HG03135 (cell line): Measurements from ENCODE around the gene KCNA10.
"Not testable (repeated sequence)": the region's sequence is repeated elsewhere in the genome, so short reads cannot be mapped to it uniquely, and the experiment has no call there.

Experiments
- ATAC-seq: cut with Tn5 transposase; IDR thresholded peaks from one replicate; pipeline ENCODE4 v1.9.1; 2021; ENCODE audit warnings: mild to moderate bottlenecking, moderate library complexity; ENCODE audit not compliant: unreplicated experiment

KCNA10 gene

DNA sequence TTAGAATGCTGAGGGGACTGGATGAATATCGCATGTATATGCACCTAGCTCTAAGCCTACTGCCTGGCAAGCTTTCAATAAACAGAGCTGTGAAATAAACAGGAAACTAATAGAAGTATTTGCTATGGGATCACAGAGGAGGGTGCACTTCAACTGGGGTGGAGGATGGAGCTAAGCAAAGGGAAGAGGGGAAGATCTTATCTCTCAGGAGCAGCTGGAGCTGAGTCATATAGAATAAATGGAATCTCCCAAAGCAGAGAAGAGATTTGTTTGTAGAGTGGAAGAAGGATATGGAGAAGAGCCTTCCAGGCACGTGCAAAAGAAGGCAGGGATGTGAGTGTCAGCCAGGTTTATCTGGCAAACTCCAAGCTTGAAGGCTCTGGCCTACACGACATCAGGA is 17.0 kb upstream of the KCNA10 start:
- ATAC-seq, result no peak

DNA sequence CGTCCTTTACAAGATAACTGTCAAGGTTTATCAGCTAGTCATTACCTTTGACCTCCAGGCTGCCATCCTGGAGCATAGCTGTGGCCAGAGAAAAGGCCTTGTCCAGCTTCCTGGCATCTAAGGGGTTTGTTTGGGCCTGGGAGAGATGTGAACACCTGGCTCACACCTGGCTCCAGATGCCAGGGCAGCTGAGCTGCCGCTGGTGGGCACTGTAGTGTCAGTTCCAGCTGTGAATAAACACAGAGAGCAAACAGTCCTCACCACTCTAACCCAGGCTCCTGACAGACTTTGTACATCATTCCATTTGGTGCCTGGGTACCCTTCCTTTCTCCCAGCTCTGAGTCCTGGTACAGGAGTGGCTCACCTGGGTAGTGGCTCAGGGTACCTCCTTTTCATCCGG is 14.3 kb upstream of the KCNA10 start:
- no peak for ATAC-seq

DNA sequence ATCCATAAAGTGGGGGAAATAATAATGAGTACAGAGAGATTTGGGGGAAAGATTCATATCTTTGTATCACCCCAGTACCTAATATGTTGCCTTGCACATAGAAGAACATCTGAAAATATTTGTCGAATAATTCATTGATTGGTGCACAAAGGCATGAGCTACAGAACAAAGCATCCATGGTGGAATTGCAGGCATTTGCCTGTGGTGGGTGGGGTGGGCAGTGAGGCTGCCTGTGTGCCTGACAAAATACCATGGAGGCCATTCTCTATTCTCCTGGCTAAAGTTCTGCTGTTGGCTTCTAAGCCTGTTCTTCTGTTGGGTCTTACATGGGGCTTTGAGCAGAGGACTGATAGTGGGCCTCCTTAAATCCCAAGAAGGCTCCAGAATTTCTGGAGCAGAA is 10.0 kb upstream of the KCNA10 start:
- no peak for ATAC-seq

DNA sequence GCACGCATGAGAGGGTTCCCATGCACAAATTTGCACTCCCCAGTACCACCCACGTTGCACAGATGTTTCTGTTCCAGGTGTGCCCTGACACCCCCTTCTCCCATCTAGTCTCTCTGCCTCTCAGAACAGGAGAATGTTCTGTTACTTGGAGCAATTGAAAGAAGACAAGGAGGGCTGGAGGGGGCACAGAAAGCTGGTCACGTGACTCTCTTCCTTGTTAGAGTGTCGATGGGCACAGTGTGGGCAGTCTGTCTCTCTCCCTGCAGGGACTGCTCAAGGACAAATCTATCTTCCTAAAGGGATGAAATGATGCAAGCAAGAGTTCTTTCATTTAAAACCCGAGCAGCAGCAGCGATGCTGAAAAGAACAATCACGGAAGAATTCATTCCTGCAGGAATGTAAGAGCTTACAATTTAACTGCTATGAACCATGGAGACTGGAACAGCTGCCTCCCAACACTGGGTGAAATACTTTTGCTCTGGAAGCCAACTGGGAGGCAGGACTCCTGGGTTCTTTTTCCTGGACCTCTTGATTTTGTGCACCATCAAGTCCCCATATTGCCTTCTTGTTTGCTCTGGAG is 7.3 kb upstream of the KCNA10 start:
- no peak for ATAC-seq

DNA sequence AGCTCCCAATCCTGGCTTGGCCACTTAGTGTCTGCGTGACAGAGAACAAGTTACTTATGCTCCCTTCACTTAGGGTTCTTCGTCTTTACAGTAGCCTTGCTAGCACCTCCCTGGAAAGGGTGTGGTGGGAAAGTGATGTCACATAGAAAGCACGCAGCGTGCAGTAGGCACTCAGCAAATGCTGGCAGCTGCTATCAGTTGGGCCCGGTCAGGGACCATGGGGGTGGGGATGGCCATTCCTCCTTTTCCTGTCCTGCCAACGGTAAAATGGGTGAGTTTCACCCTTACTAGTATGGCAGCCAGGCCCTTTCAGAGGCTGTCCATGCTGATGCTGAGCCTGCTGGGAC is 6.2 kb upstream of the KCNA10 start:
- ATAC-seq, result no peak

DNA sequence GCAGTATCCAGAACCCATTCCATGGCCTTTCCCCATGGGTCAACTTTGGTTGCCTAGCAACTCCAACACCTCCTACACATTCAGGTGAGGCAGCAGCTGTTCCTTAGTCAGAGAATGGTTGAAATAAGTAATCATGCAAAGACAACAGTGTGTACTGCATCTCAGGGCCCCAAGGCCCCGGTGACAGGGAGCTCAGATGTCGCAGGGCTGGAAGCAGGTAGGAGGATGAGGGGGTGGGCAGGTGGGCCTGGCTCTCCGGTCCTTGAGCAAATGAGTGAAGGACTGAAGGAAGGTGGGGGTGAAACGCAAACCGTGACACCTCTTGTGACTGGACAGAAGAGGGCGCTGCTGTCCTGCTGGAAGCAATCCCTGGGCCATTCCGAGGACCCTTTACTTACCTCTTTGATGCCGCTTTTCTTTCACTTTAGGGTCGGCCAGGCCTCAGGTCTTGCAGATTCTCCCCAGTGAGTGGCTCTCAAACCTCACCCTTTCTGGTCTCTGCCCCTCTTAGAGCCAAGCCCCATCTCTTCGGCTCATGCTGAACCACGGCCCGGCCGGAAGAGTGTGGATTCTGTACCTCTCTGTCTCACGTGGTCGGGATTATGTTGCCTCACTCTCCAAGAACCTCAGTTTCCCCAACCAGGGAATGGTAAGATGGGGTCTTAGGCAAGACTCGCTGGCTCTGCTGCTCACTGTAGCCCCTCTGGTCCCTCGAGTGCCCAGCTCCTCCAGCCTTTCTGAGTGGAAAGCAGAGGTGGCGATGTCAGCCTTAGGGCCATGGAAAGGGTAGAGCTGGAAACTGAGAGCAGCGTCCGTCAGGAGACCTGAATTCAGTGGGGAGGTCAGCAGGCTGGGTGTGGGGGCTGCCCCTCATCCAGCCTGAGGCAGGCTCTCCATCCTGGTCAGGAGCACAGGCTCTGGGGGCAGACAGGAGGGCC is 5.6 kb upstream of the KCNA10 start:
- ATAC-seq, result no peak

DNA sequence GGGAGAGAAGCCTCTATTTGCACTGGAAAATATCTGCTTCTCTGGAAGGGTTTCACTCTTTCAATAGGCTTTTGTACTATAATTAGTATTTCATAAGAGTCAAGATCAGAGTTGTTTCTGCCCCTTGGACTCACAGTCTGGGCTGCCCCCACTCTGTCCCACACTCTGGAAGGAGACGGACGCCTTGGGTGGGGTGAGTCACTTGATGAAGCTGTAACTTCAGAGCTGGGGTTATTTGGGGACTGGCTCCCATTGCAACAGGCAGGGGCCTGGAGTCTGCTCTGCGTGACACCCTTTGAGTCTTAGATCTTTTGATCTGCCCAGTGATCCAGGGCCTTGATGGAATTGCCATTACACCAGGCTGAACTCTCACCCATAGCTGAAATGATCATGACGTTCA is 4.0 kb upstream of the KCNA10 start:
- no peak for ATAC-seq

DNA sequence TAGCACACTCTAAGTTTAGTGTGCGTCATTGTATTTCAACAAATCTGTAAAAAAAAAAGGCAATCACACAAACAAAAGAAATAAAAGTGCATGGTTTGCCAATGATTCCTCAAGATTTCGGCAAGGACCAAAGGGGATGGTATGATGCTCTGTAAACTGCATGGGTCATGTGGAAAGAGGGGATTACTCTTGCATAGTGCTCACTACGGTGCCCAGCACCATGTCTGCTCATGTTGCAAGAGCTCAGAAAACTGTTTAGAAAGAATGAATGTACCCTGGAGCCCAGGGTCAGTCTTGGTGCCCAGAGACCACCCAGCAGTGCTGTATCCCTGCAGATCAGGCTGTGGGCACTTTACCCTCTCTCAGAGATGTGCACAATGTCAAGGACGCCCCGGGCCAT is 3.6 kb upstream of the KCNA10 start:
- no peak for ATAC-seq

DNA sequence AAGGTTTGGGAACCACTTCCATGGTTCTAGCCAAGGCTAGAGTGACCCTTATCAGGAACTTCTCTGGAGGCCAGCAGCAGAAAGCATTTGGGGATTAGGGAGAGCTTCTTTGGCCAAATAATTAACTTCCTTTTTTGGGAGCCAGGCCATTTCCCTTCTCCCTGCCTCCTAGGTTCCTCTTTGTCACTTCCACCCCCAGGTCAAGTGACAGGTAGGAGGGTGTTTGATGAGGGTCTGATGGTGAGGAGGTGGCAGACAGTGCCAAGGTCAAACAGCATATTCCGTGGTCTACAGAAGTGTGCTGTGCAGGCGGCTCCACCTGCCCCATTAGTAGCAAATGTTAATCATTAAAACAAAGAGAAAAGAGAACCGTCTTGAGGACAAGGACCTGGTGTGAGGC is 1.9 kb upstream of the KCNA10 start:
- no peak for ATAC-seq

DNA sequence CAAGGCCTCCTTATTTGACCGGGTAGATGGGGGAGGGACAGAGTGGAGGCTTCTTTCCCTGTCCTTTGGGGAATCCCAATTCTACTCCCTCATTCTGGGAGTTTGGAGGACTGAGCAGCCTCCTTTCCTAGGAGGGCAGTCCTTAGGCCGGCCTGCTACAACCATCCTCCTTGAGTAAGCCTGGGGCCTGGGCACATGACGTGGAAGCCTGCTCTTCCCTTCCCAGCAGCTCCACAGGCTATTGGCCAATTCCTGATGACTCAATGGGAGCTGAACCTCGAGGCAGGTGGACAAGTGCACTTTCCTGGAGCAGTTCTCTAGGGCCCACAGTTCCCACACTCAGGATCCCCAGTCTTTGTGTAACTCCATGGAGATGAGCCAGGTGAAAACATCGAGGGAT is 3.1 kb downstream of the KCNA10 start:
- no peak for ATAC-seq

DNA sequence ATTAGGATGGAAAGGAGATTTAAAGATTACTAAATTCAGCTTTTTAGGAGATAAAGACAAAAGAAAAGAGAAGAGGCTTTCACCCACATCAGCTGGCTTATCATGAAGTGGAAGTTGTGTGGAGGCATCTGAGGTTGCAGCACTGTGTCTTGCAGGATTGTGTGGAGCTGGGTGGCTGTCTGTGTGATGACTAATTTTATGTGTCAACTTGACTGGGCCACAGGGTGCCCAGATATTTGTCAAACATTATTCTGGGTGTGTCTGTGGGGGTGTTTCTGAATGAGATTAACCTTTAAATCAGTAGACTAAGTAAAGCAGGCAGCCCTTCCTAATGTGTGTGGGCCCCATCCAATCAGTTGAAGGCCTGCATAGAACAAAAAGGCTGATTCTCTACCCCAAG is 3.9 kb downstream of the KCNA10 start:
- ATAC-seq, result no peak

DNA sequence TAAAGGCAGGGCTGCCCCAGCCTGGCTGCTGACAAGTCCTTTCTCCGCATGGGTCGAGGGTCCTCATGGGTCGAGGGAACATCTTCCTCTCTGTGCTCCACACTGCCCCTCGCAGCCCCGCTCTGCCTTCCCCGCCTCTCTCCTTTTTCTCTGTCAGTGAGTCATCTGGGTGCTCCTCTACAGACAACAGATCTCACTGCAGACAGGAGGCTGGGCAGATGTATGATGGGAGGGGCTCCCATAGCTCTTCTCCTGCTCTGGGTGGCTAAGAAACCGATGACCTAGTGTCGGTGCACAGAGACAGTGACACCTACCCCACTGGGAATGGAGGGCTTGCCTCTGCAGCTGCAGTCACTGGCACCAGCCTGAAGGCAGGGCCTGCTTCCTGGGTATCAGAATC is 5.5 kb downstream of the KCNA10 start:
- no peak for ATAC-seq

DNA sequence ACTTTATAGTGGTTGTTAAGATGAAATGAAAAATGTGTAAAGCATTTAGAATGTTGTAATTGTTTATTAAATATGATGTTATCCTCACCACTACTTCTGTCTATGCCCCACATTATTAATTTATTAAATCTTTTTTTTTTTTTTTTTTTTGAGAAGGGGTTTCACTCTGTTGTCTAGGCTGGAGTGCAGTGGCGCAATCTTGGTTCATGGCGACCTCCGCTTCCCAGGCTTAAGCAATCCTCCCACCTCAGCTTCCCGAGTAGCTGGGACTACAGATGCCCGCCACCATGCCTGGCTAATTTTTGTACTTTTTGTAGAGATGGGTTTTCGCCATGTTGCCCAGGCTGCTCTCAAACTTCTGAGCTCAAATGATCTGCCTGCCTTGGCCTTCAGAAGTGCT is 7.5 kb downstream of the KCNA10 start:
- no peak for ATAC-seq

DNA sequence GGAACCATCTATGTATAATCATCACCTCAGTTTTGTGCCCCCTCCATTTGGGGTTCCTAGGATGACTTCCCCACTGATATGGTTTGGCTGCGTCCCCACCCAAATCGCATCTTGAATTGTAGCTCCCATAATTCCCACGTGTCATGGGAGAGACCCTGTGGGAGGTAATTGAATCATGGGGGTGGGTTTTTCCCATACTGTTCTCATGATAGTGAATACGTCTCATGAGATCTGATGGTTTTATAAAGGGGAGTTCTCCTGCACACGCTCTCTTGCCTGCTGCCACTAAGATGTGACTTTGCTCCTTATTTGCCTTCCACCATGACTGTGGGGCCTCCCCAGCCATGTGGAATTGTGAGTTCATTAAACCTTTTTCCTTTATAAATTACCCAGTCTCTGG is 8.1 kb downstream of the KCNA10 start:
- not testable (repeated sequence) for ATAC-seq

DNA sequence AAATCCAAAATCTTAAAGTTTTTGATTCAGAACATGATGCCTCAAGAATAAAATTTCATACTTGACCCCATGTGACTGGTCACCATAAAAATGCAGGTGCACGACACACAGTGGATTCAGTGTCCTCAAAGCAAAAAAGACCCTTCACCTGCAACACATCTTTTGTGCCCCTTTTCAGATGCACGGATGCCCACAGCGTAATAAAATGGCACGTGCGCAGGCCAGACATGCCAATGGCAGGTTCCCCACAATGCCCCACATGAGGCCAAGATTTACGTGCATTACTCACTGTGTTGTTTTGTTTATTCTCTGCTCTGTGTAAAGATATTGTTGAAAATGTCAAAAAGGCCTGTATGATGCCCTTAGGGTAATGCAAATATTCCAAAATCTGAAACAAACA is 9.3 kb downstream of the KCNA10 start:
- no peak for ATAC-seq

DNA sequence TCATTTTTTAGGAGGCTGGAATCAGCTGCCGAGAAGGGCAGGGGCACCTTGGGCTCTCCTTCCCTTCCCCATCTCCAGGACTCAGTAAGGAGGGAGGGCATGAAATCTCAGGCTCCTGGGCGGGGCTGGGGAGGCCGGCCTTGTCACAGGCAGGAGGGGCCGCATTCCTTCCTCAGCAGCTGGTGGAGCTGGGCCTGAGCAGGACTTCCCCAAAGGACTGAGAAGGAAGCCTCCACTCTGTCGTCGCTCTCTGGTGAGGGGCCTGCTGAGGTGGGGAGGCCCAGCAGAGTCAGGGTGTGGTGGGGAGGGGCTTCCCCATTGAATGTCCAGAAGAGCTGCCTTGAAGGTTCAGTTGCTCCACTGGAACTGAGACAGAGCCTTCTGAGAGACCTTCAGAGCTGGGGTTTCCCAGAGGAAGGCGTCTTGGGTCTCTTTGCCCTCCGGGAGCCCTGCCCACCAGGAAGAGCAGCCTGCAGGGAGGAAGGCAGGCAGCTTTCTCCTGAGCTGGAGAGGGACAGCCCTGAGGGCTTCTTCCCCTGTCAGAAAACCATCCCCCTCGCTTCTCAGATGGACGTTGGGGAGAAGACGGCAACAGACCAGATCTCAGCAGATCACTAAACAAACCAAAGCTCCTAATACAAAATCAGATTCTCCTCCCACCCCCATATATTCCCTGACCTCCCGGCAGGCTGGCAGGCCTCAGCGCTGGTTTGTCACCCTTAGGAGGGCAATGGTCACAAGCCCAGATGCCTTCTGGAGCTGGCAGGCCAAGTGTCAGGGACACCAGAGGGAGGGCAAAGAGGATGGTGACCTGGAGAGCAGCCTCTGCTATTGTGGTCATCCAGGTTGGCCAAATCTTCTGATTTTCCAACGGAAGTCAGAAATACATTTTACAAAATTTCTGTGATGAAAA is 10.7 kb downstream of the KCNA10 start:
- no peak for ATAC-seq

DNA sequence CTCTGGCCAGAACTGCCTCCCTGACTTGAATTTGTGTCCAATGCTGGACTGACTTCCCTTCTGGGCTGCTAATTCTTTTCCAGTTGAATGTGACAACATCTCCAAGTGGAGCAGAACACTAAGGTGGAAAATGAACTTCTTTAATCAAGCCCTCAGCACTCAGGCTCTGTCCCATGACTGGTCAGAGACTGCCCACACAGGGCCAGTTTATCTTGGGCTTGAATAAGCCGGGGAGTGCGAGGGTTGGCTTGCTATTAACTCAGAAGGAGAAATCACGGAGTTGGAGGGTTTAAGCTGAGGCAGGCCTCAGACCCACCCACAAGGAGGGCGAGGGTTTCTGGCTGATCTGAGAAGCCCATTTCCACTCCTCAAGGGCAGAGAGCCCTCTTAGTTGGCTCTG is 12.4 kb downstream of the KCNA10 start:
- ATAC-seq, result no peak

DNA sequence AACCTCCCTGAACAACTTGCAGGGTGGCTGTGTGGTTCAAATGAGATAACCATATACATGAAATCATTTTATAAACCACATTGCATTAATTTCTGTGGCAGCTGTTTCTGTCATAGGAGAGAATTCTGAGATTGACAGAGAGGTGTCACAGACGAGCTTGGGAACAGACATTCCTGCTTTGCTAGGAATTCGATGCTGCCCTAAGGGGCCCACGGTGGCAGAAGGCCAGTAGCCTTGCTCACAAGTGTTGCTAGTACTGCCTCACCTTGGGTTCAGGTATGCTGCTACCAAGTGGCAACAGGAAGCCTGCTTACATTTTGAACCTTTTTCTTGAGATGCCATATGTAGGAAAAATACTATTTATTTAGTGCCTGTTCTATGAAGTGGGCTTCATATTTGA is 13.4 kb downstream of the KCNA10 start:
- ATAC-seq, result no peak

DNA sequence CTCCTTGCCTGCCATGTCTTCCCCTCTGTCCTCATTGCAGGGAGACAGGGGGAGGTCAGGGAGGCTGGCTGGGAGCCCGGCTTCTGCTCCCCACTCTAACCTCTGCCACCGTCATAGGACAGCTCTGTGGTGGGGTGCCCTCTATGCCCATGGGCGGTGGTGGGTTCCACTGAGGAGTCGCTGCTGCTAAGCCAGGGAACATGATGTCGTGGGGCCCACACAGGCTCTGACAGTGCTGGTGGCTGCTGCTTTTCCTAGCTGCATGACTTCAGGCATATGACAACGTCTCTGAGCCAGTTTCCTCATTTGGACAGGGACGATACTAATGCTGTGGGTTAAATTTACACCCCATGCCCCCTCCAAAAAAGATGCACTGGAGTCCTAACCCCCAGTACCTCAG is 14.7 kb downstream of the KCNA10 start:
- ATAC-seq, result no peak

DNA sequence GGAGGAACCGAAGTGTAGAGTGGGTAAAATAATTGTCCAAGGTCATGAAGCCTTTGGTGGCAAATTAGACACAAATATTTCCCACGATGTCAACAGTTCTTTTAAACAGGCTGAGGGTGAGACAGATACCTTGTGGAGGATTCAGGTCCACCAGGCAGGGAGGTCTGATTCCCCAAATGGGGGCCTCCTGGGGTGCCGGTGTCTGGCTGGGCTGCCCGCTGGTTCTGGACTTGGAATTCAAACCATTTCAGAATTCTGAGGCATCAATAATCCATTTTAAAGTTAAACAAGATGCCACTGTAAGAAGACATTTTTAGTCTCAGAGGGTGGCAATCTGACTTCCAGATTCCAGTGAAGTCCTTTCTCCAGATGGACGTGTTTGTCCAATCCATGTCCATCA is 15.5 kb downstream of the KCNA10 start:
- ATAC-seq, result no peak

DNA sequence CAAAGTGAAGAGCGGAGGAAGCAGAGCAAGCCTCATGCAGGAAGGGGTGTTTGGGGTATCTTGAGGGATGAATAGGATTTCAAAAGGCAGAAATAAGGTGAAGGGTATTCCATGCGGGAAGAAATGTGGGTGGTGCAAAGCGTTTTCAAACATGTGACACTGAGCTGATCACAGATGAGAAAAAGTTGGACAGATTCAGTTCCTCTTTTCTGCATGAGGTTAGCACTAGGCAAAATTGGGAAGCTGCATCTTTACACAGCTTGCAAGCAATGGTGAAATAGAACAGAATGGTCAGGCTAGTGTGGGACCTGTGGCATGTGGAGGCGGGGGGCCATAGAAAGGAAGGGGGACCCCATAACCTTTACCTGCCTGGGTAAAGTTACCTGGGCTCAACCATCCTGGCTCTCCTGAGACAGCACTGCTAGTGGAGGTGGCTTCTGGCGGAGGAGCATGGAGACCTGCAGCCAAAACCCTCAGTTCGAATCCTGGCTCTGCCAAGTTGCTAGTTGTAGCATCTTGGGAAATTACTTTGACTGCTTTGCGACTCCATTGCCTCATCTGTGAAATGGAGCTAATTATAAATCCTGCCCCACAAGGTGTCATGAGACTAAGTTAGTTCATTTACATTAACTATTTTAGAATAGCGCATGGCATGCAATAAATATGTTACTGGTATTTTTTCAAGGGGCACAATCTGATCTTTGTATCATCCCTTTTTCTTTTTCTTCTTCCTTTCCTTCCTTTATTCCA is 16.4 kb downstream of the KCNA10 start:
- ATAC-seq, result no peak
